SJSA1 (cell line): ENCODE measurements around the gene LNP1. TPM values are rescaled to one million over a fixed set of nuclear protein-coding genes. Genes with fewer than 3 reads are reported as not detected.
"Not testable (repeated sequence)": the region's sequence is repeated elsewhere in the genome, so short reads cannot be mapped to it uniquely, and the experiment has no call there.

Experiments
- DNase-seq, 2 experiments: peaks; one replicate each; pipeline ENCODE4 v3.0.0-alpha.2; 2015 to 2020; ENCODE audit warnings: low spot score in 2 of 2, low read depth in 1 of 2
- H3K27ac ChIP-seq: fragments of 250-450 bp; sonication (Bioruptor Pico); 2 replicates; pipeline ENCODE4 v1.5.1; 2020; ENCODE audit warnings: mild to moderate bottlenecking, moderate library complexity
- H3K27me3 ChIP-seq: fragments of 250-450 bp; sonication (Bioruptor Pico); replicated peaks from 2 replicates; pipeline ENCODE4 v1.5.1; 2020; ENCODE audit warnings: mild to moderate bottlenecking, moderate library complexity
- H3K36me3 ChIP-seq: fragments of 250-450 bp; sonication (Bioruptor Pico); 2 replicates; pipeline ENCODE4 v1.5.1; 2020; ENCODE audit warnings: mild to moderate bottlenecking
- H3K4me1 ChIP-seq: fragments of 250-450 bp; sonication (Bioruptor Pico); replicated peaks from 2 replicates; pipeline ENCODE4 v1.6.1; 2021; ENCODE audit warnings: mild to moderate bottlenecking
- H3K4me3 ChIP-seq: fragments of 250-450 bp; sonication (Bioruptor Pico); 2 replicates; pipeline ENCODE4 v1.5.1; 2020; ENCODE audit warnings: mild to moderate bottlenecking
- H3K9me3 ChIP-seq: fragments of 250-450 bp; sonication (Bioruptor Pico); replicated peaks from 2 replicates; pipeline ENCODE4 v1.5.1; 2020; ENCODE audit warnings: mild to moderate bottlenecking
- total RNA-seq: library from RNA; depleted of rRNA; stranded (reverse); fragments of >200 nt; shearing (Covaris generic); gene quantifications from 2 replicates; pipeline ENCODE4 v1.2.3, GENCODE V29; 2014

Gene LNP1
- total RNA-seq, 1 experiment from 2014 or later = 1.6 TPM

DNA sequence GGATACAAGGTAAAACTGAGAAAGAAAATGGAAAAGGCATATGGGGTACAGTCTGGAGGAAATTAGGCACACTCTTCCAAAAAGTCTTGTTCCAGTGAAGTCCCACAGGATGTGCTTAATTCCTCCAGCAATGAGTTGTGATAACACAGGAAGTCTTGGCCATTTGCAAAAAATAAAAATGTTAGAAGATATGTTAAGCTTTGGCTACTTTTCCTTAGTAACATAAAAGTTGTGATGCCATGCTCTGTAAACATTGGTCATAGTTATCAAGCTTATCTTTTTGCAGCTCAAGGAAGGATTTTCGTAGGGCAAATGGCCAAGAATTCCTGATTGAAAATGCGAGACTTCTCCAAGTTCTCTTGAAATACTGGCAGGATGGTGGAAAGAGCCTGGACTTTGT, 26.4 kb downstream of the LNP1 start:
- Histone ChIP-seq H3K4me3 (no peak overlapping the region), H3K9me3 (no peaks in the 10 kb centered on the region), H3K4me1 (no peaks in the 10 kb centered on the region), H3K27me3 (no peaks in the 10 kb centered on the region), H3K27ac (no peak overlapping the region), H3K36me3 (no peaks in the 10 kb centered on the region)
- no peak for DNase-seq

DNA sequence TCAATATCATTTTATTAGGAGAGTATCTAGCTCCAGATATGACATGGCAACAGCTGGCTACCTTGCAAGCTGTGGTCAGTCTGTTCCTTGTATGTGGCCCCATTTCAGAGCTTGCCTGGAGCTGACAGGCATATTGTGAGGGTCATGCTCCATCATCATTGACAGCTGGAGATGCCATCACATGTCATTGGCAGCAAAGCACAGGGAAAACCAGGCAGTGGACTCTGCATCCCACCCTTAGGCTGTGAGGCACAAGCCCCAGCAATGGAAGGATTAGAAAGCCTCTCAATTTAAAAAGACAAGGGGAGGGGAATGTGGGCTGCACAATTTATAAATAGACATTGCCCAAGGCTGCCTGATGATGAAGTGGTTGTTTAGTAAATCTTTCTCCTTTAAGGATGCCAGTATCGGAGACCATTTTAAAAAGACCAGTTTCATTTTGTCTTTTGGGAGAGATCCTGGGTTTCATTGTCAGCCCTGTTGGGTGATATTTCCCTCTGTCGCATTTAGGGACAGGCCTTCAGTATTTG, 27.9 kb downstream of the LNP1 start:
- Histone ChIP-seq H3K27ac (no peak overlapping the region), H3K4me3 (no peak overlapping the region), H3K36me3 (no peaks in the 10 kb centered on the region), H3K9me3 (no peaks in the 10 kb centered on the region), H3K4me1 (no peaks in the 10 kb centered on the region), H3K27me3 (no peaks in the 10 kb centered on the region)
- DNase-seq = no peak

DNA sequence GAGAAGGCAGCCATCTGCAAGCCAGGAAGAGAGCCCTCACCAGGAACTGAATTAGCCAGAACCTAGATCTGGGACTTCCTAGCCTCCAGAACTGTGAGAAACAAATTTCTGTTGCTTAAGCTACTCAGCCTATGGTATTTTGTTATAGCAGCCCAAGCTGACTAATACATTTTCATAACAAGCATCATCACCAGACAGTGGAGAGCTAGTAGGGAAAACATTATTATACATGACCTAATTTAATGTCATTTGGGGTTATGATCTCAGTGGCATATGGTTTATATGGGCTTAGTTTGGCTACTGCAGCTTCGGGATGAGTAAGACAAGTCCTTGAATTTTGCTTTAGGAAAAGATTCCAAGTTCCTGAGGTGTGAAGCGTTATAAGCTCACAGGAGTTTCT, 35.6 kb downstream of the LNP1 start:
- Histone ChIP-seq H3K4me3 (no peak overlapping the region), H3K4me1 (no peaks in the 10 kb centered on the region), H3K27ac (no peak overlapping the region), H3K27me3 (no peaks in the 10 kb centered on the region), H3K9me3 (no peaks in the 10 kb centered on the region), H3K36me3 (no peaks in the 10 kb centered on the region)
- no peak for DNase-seq

DNA sequence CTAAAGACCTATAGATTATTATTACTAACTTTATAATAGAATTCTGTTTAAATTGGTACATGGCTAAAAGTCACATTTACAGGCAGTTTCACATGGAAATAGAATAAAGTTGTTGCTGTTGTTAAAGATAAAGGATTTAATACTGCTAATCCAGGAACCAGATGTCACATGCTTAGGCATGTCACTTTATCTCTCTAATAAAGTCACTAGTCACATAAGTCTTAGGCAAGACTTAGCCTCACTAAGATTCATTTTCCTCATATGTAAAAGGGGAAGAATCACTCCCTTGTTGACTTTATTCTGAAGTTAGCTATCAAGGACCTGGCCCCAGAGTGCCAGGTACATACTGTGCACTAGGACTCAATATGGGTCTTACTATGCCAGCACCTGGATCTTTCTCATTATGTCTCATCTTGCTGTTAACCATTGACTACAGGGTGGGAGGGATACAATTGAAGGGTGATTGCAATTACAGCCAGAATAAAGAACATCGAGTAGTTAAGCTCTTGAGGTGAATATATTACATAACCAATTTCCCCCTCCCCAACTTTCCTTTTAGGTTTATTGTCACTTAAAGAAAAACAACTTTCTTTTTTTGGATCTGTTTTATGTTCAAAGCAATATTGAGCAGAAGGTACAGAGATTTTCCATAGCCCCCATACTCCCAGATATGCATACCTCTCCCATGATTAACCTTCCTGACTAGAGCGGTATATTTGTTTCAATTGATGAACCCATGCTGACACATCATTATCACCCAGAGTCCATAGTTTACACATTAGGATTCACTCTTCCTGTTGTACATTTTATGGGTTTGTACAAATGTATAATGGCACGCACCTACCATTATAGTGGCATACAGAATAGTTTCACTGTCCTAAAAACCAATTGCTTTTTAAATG, 36.6 kb downstream of the LNP1 start:
- Histone ChIP-seq H3K4me3 (no peak overlapping the region), H3K27me3 (no peaks in the 10 kb centered on the region), H3K9me3 (no peaks in the 10 kb centered on the region), H3K4me1 (no peaks in the 10 kb centered on the region), H3K27ac (no peak overlapping the region), H3K36me3 (no peaks in the 10 kb centered on the region)
- no peak for DNase-seq

DNA sequence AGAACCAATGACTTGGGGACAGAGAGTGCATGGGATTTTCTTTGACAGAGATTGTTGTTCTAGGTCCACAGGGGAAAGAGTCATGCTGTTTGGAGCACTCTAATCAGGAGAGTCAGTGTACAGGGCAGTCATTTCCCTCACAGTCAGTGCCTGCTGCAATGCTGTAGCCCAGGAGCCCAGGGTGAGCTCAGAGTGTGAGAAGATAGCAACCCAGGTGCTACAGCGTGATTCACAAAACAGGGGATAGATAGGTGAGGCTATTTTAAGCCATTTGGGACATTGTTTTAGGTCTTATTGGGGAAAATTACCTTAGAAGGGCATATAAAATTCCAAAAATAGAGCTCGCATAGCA, 37.3 kb downstream of the LNP1 start:
- no peak for DNase-seq
- H3K27me3 ChIP-seq = no peaks in the 10 kb centered on the region
- no peak overlapping the region for H3K4me3 ChIP-seq
- H3K4me1 ChIP-seq = no peaks in the 10 kb centered on the region
- H3K36me3 ChIP-seq = no peaks in the 10 kb centered on the region
- H3K9me3 ChIP-seq = no peaks in the 10 kb centered on the region
- H3K27ac ChIP-seq = no peak overlapping the region

DNA sequence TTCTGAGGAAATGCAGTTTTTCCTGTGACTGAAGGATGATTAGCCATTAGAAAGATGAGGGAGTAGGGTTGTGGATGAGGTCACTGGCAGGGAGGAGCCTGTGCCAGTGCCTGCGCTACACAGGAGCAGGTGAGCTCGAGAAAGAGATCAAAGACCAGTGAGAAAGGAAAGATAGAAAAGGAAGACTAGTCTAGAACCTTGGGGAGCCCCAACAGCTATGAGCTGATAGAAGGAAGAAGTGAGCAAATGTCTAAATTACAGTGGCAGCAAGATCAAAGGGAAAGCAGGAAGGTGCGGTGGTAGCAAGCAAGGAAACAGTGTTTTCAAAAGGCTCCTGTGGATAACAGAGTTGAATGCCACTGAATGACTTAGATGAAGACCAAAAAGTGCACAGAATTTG, 39.6 kb downstream of the LNP1 start:
- no peak for DNase-seq
- H3K4me1 ChIP-seq = no peaks in the 10 kb centered on the region
- no peaks in the 10 kb centered on the region for H3K27me3 ChIP-seq
- no peak overlapping the region for H3K4me3 ChIP-seq
- H3K36me3 ChIP-seq = no peaks in the 10 kb centered on the region
- no peak overlapping the region for H3K27ac ChIP-seq
- H3K9me3 ChIP-seq = no peaks in the 10 kb centered on the region

DNA sequence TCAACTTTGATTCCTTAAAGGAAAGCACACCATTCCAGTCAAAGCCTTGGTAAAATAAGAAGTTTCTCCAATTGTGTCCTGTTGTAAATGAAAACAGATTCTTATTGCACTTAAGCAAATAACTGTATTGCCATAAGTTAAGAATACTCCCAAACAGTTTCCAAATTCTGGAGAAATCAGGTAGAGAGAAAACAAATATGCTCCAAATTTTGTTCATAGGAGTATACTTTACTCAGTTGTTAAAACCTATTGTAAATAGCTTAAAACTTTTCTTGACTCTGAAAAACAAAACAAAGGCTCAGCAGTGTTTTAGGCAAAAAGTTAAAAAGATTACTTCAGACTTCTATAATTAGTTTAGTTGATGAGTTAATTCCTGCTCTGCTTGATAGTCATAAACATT, 42.4 kb downstream of the LNP1 start:
- Histone ChIP-seq H3K9me3 (no peaks in the 10 kb centered on the region), H3K27ac (no peak overlapping the region), H3K4me3 (no peak overlapping the region), H3K36me3 (no peaks in the 10 kb centered on the region), H3K27me3 (no peaks in the 10 kb centered on the region), H3K4me1 (no peaks in the 10 kb centered on the region)
- DNase-seq = no peak

DNA sequence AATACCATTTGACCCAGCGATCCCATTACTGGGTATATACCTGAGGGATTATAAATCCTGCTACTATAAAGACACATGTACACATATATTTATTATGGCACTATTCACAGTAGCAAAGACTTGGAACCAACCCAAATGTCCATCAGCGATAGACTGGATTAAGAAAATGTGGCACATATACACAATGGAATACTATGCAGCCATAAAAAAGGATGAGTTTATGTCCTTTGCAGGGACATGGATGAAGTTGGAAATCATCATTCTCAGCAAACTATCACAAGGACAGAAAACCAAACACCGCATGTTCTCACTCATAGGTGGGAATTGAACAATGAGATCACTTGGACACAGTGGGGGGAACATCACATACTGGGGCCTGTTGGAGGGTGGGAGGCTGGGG, 45.7 kb downstream of the LNP1 start:
- not testable (repeated sequence) for H3K36me3 ChIP-seq, H3K4me1 ChIP-seq, H3K9me3 ChIP-seq, H3K4me3 ChIP-seq, DNase-seq, H3K27ac ChIP-seq, H3K27me3 ChIP-seq

DNA sequence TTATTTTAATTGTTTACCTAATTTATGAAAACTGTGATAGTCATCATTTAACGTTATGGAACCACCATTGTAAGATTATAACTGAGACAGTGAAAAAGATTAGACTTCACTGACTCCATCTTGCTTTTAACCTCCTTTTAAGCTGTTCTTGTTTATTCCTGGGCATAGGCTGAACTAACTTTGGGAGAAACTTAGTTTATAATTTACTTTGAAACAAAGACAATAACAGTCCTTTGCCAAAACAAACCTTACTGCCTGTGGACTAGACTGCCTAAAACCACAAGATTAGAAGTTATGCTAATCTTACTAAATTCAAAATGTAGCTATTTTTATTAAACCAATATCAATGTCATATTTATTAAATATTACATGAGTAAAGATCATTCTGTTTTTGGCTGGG, 46.7 kb downstream of the LNP1 start:
- Histone ChIP-seq H3K4me1 (no peaks in the 10 kb centered on the region), H3K27ac (no peak overlapping the region), H3K36me3 (no peaks in the 10 kb centered on the region), H3K9me3 (no peaks in the 10 kb centered on the region), H3K4me3 (no peak overlapping the region), H3K27me3 (no peaks in the 10 kb centered on the region)
- DNase-seq = no peak

DNA sequence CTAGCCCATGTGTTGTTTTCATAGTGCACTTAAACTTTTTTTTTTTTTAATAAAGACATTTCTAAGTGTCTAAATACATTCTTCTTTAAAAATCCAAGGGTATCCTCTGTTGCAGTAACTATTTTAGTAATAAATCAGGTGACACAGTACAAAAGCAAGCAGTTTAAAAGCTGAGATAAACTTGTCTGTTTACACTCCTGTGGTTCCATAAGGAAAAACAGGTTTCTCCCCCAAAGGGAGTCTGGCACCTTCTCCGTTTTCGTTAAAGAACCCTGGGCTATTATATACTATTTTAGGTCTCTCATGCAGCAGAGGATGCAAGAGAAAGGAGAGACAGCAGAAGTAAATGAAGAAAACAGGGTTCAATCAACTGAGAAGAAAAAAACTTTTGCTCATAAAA, 47.9 kb downstream of the LNP1 start:
- H3K36me3 ChIP-seq = no peaks in the 10 kb centered on the region
- H3K27ac ChIP-seq = no peak overlapping the region
- no peaks in the 10 kb centered on the region for H3K27me3 ChIP-seq
- no peak for DNase-seq
- no peaks in the 10 kb centered on the region for H3K9me3 ChIP-seq
- H3K4me3 ChIP-seq = no peak overlapping the region
- H3K4me1 ChIP-seq = no peaks in the 10 kb centered on the region

DNA sequence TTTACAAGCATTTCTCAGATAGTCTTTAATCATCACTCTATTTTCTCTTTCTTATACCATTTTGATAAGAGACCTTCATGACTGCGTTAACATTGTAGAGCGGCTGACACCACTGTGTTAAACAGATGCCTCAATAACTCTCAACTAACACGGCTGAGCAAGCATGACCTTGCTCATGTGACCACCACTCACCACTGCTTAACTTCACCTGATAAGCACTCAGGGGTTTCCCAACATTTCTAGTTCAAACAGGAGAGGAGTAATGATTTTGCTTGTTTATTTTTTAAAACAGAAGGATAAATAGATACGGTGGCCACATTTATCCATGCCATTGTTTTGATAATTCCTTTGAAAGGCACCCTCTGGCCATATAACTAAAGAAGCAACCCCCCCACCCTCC, 53.3 kb downstream of the LNP1 start:
- Histone ChIP-seq H3K27me3 (no peaks in the 10 kb centered on the region), H3K27ac (no peak overlapping the region), H3K9me3 (no peaks in the 10 kb centered on the region), H3K36me3 (no peaks in the 10 kb centered on the region), H3K4me1 (no peaks in the 10 kb centered on the region), H3K4me3 (no peak overlapping the region)
- no peak for DNase-seq

DNA sequence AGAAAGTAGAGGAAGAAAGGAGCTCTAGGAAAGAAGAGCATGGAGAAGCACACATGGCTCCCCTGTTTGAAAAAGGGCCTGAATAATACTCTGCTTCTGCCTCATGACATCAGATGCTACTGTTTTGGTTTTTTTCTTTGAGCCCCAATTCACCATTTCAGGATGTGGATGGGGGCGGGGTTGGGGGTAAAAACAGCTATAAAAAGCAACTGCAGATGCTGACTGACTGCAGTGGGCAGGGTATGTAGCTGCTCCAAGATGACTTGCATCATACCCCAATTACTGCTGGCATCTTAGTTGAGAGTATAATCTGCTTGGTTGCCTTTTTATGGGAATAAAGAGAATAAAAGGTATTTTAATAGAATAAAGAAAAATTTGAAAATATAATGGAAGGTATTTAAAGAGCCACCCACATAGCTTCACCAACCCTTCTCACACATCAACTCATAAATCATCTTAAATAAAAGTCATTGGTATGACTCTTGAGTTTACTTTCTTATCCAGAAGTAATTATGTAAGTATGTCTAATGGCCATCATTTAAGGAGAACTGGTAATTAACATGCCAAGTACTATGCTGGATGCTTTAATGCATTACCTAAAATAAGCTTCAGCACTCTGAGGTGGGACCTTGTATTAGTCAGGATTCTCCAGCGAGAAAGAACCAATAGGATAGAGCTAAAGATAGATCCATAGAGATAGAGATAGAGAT, 54.7 kb downstream of the LNP1 start:
- no peak overlapping the region for H3K4me3 ChIP-seq
- no peaks in the 10 kb centered on the region for H3K36me3 ChIP-seq
- H3K27me3 ChIP-seq = no peaks in the 10 kb centered on the region
- no peak for DNase-seq
- no peaks in the 10 kb centered on the region for H3K9me3 ChIP-seq
- H3K27ac ChIP-seq = no peak overlapping the region
- H3K4me1 ChIP-seq = no peaks in the 10 kb centered on the region

DNA sequence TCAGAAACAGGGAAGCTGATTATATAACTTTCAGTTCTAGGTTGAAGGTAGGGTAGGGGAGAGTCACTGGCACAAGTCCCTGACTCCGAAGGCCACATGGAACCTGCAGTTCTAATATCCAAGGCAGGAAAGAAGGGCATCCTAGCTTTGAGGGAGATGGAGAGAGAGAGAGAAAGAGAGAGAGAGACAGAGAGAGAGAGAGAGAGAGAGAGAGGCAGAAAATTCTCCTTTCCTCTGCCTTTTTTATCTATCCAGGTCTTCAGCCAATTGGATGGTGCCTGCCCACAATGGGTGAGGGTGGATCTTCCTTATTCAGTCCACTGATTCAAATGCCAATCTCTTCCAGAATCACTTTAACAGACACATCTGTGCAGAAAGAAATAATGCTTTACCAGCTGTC, 55.4 kb downstream of the LNP1 start:
- H3K27ac ChIP-seq = no peak overlapping the region
- no peaks in the 10 kb centered on the region for H3K4me1 ChIP-seq
- H3K27me3 ChIP-seq = no peaks in the 10 kb centered on the region
- H3K9me3 ChIP-seq = no peaks in the 10 kb centered on the region
- no peak for DNase-seq
- no peak overlapping the region for H3K4me3 ChIP-seq
- no peaks in the 10 kb centered on the region for H3K36me3 ChIP-seq

DNA sequence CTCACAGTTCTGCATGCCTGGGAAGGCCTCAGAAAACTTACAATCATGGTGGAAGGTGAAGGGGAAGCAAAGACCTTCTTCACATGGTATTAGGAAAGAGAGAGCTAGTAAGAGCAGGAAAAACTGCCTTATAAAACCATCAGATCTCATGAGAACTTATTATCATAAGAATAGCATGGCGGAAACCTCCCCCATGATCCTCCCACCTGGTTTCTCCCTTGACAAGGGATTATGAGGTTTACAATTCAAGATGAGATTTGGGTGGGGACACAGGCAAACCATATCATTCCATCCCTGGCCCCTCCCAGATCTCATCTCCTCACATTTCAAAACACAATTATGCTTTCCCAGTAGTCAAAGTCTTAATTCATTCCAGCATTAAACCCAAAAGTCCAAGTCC, 56.5 kb downstream of the LNP1 start:
- Histone ChIP-seq H3K4me1 (no peaks in the 10 kb centered on the region), H3K27me3 (no peaks in the 10 kb centered on the region), H3K4me3 (no peak overlapping the region), H3K36me3 (no peaks in the 10 kb centered on the region), H3K9me3 (no peaks in the 10 kb centered on the region), H3K27ac (no peak overlapping the region)
- DNase-seq = no peak
